Bronchial epithelial cell (primary cell): ENCODE measurements around the gene UGT1A9. TPM values are rescaled to one million over a fixed set of nuclear protein-coding genes. Genes with fewer than 3 reads are reported as not detected.

Experiments used
- DNase-seq: peaks from one replicate; pipeline ENCODE4 v3.0.0-alpha.2; 2010; ENCODE audit warnings: low read depth
- FAIRE-seq: peaks from 2 replicates; lab custom pipeline; 2011; peaks lifted over from hg19 to GRCh38; lab: Jason Lieb, UNC
- H3K27me3 ChIP-seq: 2 replicates; pipeline ENCODE4 v1.5.1; 2011; ENCODE audit warnings: low read length; ENCODE audit not compliant: control insufficient read depth, insufficient read depth
- H3K36me3 ChIP-seq: 2 replicates; pipeline ENCODE4 v1.5.1; 2011; ENCODE audit warnings: low read length; ENCODE audit not compliant: control insufficient read depth, insufficient read depth
- H3K4me3 ChIP-seq: 2 replicates; pipeline ENCODE4 v1.5.1; 2011; ENCODE audit warnings: mild to moderate bottlenecking, low read depth, low read length, control low read depth
- total RNA-seq: library from RNA; depleted of rRNA; stranded (reverse); fragments of >200 nt; gene quantifications from 2 replicates; pipeline ENCODE4 v1.2.1, GENCODE V29; 2014
- TF ChIP-seq, protein P1 (sequence below): IDR thresholded peaks from 2 replicates; pipeline ENCODE4 v1.5.1; 2011; ENCODE audit warnings: mild to moderate bottlenecking, moderate library complexity, low read length, control low read depth, inconsistent platforms; ENCODE audit not compliant: insufficient read depth, severe bottlenecking

UGT1A9 gene
- total RNA-seq, 1 donor from 2014 or later, result 0.26 TPM

DNA sequence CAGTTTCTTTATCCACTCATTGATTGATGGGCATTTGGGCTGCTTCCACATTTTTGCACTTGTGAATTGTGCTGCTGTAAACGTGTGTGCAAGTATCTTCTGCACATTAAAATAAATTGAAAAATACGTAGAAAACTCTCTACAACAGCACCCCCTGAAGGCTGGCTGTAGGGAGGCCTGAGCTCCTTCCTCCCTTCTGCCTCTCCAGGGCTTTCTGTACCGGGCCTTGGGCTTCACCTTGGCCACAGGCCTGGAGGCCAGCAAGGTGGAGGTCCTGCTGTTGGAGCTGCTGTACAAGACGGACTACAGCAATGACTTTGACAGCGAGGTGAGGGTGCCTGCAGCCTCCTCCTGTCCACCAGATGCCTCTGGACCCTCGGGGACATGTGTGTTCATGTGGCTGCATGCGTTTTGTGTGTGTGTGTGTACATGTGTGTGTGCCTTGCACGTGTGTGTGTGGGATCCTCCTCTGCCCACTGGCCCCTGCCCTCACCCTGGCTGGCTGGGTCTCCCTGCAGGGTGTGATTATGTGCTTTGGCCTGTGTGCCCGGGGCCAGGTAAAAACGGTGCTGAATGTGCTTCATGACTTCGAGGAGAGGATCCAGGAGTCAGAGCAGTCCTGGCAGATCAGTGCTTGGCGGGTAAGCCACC is 135.6 kb downstream of the UGT1A9 start:
- no peak for FAIRE-seq

DNA sequence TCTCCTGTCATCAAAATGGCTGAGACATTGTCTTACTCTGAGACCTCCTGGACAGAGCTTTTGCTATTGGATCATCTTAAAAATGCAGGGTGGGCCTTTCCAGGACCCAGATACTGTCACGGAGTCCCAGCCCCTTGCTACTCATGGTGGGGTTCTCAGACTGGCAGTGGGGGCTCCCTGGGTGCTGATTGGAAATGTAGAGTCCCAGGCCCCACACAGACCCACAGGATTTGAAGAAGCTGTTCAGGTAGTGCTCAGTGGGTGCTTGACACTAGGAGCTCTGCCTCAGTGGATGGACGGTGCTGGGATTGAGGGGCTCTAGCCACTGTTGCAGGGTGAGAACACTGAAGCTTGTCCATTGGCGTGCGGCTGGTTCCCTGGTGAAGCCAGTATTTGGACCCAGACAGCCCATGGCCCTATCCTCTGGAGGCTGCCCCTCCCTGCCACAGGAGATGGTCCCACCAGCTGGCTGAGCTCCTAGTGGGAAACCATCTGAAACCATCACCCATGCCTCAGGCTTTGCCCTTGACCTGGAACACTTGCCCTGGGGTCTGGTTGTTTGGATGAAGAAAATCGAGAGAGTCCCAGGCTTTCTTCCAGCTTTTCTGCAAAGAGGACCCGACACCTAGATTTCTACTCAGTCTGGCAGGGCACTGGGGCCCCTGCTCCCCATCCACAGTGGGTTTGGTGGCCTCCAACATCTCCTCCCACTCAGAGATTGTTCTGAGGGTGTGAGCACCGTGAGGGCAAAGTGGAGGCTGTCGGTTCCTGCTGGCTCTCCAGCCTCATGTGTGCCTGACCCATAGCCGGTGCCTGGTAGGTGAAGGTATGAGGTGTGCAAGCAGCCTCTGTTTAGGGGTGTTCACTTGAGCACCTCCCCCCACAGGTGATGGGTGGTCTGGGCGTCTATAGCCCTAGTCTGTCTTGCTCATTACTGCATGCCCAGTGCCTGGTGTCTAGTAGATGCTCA is 136.6 kb downstream of the UGT1A9 start:
- Histone ChIP-seq H3K36me3 (no peaks in the 10 kb centered on the region), H3K4me3 (no peak overlapping the region), H3K27me3 (peaks cover 5% of the 10 kb centered on the region)
- DNase-seq, result no peak
- FAIRE-seq, result no peak
- TF ChIP-seq, protein P1, sequence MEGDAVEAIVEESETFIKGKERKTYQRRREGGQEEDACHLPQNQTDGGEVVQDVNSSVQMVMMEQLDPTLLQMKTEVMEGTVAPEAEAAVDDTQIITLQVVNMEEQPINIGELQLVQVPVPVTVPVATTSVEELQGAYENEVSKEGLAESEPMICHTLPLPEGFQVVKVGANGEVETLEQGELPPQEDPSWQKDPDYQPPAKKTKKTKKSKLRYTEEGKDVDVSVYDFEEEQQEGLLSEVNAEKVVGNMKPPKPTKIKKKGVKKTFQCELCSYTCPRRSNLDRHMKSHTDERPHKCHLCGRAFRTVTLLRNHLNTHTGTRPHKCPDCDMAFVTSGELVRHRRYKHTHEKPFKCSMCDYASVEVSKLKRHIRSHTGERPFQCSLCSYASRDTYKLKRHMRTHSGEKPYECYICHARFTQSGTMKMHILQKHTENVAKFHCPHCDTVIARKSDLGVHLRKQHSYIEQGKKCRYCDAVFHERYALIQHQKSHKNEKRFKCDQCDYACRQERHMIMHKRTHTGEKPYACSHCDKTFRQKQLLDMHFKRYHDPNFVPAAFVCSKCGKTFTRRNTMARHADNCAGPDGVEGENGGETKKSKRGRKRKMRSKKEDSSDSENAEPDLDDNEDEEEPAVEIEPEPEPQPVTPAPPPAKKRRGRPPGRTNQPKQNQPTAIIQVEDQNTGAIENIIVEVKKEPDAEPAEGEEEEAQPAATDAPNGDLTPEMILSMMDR, result no peak

More for the DNA sequence above, 135.6 kb downstream of the UGT1A9 start:
- Histone ChIP-seq H3K4me3 (no peak overlapping the region), H3K36me3 (no peaks in the 10 kb centered on the region), H3K27me3 (peaks cover 5% of the 10 kb centered on the region)
- TF ChIP-seq, protein P1, result no peak
- DNase-seq, result no peak

DNA sequence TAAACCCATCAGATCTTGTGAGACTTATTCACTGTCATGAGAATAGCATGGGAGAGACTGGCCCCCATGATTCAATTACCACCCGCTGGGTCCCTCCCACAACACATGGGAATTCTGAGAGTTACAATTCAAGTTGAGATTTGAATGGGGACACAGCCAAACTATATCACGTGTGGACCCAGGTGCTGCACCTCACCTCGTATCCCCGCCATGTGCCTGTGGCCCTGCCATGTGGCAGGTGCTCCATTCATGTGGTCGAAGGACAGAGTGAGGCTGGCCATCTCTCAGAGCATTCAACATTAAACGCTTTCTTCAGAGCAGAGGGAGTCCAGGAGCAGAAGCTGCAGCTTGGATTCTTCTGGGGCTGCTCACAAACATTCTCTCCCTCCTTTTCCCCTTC is 138.7 kb downstream of the UGT1A9 start:
- no peak for FAIRE-seq
- Histone ChIP-seq H3K4me3 (no peak overlapping the region), H3K36me3 (no peaks in the 10 kb centered on the region), H3K27me3 (peaks cover 7% of the 10 kb centered on the region)
- DNase-seq, result no peak
- TF ChIP-seq, protein P1, result no peak

DNA sequence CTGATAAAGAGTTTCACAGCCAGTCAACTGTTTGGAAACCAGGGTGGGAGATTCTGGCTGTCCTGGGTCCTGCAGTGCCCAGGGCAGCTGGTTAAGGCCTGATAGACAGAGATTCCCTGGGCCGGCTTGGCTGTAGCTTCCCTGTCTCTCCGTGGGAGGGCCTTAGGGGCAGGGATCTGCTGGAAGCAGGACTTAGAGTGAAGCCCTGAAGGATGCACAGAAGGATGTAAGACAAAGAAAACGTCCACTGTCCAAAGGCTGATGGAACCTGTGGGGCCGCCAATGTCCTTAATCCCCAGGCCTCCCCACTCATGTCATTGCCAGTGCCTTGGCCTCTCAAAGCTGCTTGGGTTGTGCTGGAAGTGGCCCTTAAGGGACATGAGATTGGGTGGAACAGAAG is 139.4 kb downstream of the UGT1A9 start:
- no peak for DNase-seq
- peaks cover 7% of the 10 kb centered on the region for H3K27me3 ChIP-seq
- no peak for FAIRE-seq
- no peak overlapping the region for H3K4me3 ChIP-seq
- TF ChIP-seq, protein P1, result no peak
- H3K36me3 ChIP-seq, result no peaks in the 10 kb centered on the region

DNA sequence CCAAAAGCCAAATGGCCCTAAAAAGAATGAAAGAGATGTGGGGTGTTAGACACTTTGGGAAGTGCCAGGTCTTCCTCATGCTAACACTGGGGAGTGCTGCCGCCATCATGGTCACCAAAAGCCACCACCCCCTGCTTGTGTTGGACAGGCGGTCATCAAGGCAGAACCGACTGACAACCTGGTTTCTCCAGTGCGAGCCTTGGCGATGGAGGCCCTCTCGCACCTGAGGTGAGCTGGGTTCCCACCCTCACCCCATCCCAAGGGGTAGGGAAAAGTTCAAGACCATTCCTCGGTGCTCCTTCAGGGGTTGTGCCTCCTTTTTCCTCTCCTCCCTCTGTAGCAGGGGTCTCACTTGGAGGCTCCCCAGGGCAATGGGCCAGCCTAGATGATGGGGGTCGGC is 140.0 kb downstream of the UGT1A9 start:
- H3K4me3 ChIP-seq, result no peak overlapping the region
- TF ChIP-seq, protein P1, result no peak
- H3K27me3 ChIP-seq, result peaks cover 7% of the 10 kb centered on the region
- no peak for DNase-seq
- no peaks in the 10 kb centered on the region for H3K36me3 ChIP-seq
- FAIRE-seq, result no peak
